NT2/D1 (cell line): ENCODE data around the gene PPP1R1B.

Source experiments
- SUZ12 ChIP-seq: IDR thresholded peaks from 2 replicates; pipeline ENCODE4 v1.6.1; 2011; ENCODE audit not compliant: insufficient read length, insufficient read depth; ENCODE audit errors: extremely low read depth
- YY1 ChIP-seq: IDR thresholded peaks from 2 replicates; pipeline ENCODE4 v1.6.1; 2011; ENCODE audit not compliant: insufficient read length, insufficient read depth
- ZNF274 ChIP-seq: IDR thresholded peaks from 2 replicates; pipeline ENCODE4 v1.6.1; 2011; ENCODE audit warnings: mild to moderate bottlenecking, low read depth, low read length

DNA sequence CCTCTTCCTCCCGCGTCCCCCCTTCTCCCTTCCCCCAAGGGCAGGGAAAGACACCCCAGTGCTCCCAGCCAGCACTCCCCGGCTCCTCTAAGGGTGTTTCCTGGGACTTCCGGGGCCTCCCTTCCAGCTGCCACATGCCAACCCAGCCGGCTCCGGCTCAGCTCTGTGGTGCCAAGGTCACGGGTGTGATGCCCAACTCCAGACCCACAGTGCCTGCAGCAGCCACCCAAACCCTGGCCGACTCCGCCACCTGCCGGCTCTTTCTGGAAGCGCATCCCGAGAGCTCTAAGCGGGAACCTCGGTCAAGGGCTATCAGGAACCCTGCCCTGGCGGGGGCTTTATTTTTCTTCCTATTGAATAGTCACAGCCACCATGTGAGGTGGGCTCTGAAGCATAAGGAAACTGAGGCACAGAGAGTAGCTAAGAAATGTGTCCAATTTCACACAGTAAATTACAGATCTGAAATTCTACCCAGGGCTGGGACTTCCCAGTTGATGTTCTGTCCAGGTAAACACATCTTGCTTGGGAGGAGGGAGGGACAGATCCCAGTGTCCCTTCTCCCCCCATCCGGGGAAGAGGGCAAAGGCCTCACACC, 3.3 kb upstream of the PPP1R1B start:
- TF ChIP-seq ZNF274 (no peak), YY1 (no peak), SUZ12 (no peak)
